ENCODE data around the gene C19orf25.

C19orf25 gene

GRCh38 chr19:1457031-1457739, 21.8 kb downstream of the C19orf25 start:
- Histone ChIP-seq H3K36me3 (ENCODE audit: control insufficient read depth, insufficient read depth, low read length) (no peaks in the 10 kb centered on the region), H3K4me1 (ENCODE audit: control insufficient read depth, insufficient read depth, low read length) (peaks cover 32% of the 10 kb centered on the region), H3K9ac (ENCODE audit: low read length) (no peak overlapping the region), H3K27me3 (ENCODE audit: control insufficient read depth, insufficient read depth, low read length) (peaks cover 62% of the 10 kb centered on the region), H3K9me3 (ENCODE audit: control insufficient read depth, low read length) (no peaks in the 10 kb centered on the region), H3K4me3 (ENCODE audit: low read length) (no peak overlapping the region)

- H3K36me3 ChIP-seq (ENCODE audit: control insufficient read depth, insufficient read depth, low read length) = no peaks in the 10 kb centered on the region
- H3K9me3 ChIP-seq (ENCODE audit: control insufficient read depth, low read length) = no peaks in the 10 kb centered on the region
- no peak overlapping the region for H3K4me3 ChIP-seq (ENCODE audit: low read length)
- peaks cover 71% of the 10 kb centered on the region for H3K27me3 ChIP-seq (ENCODE audit: control insufficient read depth, insufficient read depth, low read length)
- no peak overlapping the region for H3K9ac ChIP-seq (ENCODE audit: low read length)
- H3K4me1 ChIP-seq (ENCODE audit: control insufficient read depth, insufficient read depth, low read length) = peaks cover 32% of the 10 kb centered on the region
Observed at GRCh38 chr19:1456121-1456900, 22.7 kb downstream of the C19orf25 start.

- Histone ChIP-seq H3K9me3 (ENCODE audit: control insufficient read depth, low read length) (no peaks in the 10 kb centered on the region), H3K9ac (ENCODE audit: low read length) (no peak overlapping the region), H3K27me3 (ENCODE audit: control insufficient read depth, insufficient read depth, low read length) (peaks cover 79% of the 10 kb centered on the region), H3K4me3 (ENCODE audit: low read length) (no peak overlapping the region), H3K4me1 (ENCODE audit: control insufficient read depth, insufficient read depth, low read length) (peaks cover 32% of the 10 kb centered on the region), H3K36me3 (ENCODE audit: control insufficient read depth, insufficient read depth, low read length) (no peaks in the 10 kb centered on the region)
Observed at GRCh38 chr19:1455336-1456120, 23.5 kb downstream of the C19orf25 start.

GRCh38 chr19:1455002-1455335, 24.0 kb downstream of the C19orf25 start:
- no peaks in the 10 kb centered on the region for H3K36me3 ChIP-seq (ENCODE audit: control insufficient read depth, insufficient read depth, low read length)
- no peak overlapping the region for H3K9ac ChIP-seq (ENCODE audit: low read length)
- H3K4me3 ChIP-seq (ENCODE audit: low read length) = no peak overlapping the region
- H3K4me1 ChIP-seq (ENCODE audit: control insufficient read depth, insufficient read depth, low read length) = peaks cover 32% of the 10 kb centered on the region
- no peaks in the 10 kb centered on the region for H3K9me3 ChIP-seq (ENCODE audit: control insufficient read depth, low read length)
- peaks cover 85% of the 10 kb centered on the region for H3K27me3 ChIP-seq (ENCODE audit: control insufficient read depth, insufficient read depth, low read length)

- peaks cover 94% of the 10 kb centered on the region for H3K27me3 ChIP-seq (ENCODE audit: control insufficient read depth, insufficient read depth, low read length)
- no peak overlapping the region for H3K9ac ChIP-seq (ENCODE audit: low read length)
- H3K4me3 ChIP-seq (ENCODE audit: low read length) = no peak overlapping the region
- peaks cover 32% of the 10 kb centered on the region for H3K4me1 ChIP-seq (ENCODE audit: control insufficient read depth, insufficient read depth, low read length)
- no peaks in the 10 kb centered on the region for H3K36me3 ChIP-seq (ENCODE audit: control insufficient read depth, insufficient read depth, low read length)
- H3K9me3 ChIP-seq (ENCODE audit: control insufficient read depth, low read length) = no peaks in the 10 kb centered on the region
Observed at GRCh38 chr19:1453525-1454364, 25.3 kb downstream of the C19orf25 start.

DNA sequence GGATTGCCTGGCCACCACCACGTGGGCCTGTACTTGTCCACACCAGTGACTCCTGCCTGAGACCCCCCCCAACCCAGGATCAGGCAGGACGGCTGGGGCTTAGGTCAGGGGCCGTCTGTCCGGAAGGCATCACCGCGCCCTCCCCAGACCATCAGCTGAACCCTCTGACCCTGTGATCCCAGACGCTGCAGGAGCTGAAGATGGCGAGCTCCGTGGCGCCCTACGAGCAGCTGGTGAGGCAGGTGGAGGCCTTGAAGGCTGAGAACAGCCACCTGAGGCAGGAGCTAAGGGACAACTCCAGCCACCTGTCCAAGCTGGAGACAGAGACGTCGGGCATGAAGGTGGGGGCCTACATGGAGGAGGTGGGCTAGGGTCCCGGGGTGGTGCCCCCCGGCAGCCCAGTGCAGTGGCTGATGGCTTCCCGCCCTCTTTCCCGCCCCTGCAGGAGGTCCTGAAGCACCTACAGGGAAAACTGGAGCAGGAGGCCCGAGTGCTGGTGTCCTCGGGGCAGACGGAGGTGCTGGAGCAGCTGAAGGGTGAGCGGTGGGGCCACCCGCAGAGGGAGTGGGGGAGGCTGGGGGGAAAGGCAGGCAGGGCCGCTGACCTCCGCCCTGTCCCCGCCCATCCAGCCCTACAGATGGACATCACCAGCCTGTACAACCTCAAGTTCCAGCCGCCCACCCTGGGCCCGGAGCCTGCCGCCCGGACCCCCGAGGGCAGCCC, 26.1 kb downstream of the C19orf25 start:
- Histone ChIP-seq H3K27me3 (ENCODE audit: control insufficient read depth, insufficient read depth, low read length) (peaks cover 91% of the 10 kb centered on the region), H3K9ac (ENCODE audit: low read length) (no peak overlapping the region), H3K4me3 (ENCODE audit: low read length) (no peak overlapping the region), H3K36me3 (ENCODE audit: control insufficient read depth, insufficient read depth, low read length) (no peaks in the 10 kb centered on the region), H3K9me3 (ENCODE audit: control insufficient read depth, low read length) (no peaks in the 10 kb centered on the region), H3K4me1 (ENCODE audit: control insufficient read depth, insufficient read depth, low read length) (peaks cover 32% of the 10 kb centered on the region)

DNA sequence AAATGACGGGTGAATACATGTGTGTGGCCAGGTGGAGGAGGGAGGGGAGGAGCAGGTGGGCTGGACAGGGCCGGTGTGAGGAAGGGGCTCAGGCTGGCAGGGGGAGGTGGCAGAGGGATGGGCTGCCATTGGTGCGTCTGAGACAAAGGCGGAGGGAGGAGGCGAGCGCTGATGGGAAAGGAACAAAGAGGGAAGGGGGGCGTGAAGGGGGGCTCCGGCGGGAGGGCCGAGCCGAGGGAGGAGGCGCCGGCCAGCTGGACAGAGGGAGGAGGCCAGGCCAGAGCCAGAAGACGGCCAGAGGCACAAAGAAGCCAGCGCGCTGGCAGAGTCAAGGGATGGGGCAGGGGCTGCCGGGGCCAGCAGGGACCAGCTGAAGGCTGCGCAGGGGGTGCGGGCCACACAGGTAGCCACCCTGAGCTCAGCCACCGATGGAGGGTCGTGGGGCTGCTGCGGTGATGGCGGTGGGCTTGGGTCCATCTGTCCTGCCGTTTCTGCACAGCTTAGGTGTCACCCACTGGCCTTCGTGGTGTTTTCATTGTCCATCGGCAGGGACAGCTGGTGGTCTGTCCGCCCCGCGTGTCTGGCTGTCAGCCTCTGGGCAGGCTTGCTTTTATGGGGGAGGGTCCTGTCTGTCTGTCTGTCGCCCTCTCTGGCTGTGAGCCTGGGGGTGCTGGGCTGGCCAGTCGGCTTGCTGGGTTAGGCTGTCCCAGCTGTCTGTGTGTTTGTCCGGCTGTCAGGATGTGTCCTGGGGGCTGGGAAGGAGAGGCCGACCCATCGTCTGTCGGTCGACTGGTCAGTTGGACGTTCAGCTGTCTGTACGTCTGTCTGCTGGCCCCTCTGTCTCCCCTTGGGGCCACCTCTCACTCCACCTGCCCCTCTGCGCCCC, 26.9 kb downstream of the C19orf25 start:
- Histone ChIP-seq H3K9ac (ENCODE audit: low read length) (no peak overlapping the region), H3K4me1 (ENCODE audit: control insufficient read depth, insufficient read depth, low read length) (peaks cover 29% of the 10 kb centered on the region), H3K27me3 (ENCODE audit: control insufficient read depth, insufficient read depth, low read length) (peaks cover 91% of the 10 kb centered on the region), H3K36me3 (ENCODE audit: control insufficient read depth, insufficient read depth, low read length) (no peaks in the 10 kb centered on the region), H3K4me3 (ENCODE audit: low read length) (no peak overlapping the region), H3K9me3 (ENCODE audit: control insufficient read depth, low read length) (no peaks in the 10 kb centered on the region)

DNA sequence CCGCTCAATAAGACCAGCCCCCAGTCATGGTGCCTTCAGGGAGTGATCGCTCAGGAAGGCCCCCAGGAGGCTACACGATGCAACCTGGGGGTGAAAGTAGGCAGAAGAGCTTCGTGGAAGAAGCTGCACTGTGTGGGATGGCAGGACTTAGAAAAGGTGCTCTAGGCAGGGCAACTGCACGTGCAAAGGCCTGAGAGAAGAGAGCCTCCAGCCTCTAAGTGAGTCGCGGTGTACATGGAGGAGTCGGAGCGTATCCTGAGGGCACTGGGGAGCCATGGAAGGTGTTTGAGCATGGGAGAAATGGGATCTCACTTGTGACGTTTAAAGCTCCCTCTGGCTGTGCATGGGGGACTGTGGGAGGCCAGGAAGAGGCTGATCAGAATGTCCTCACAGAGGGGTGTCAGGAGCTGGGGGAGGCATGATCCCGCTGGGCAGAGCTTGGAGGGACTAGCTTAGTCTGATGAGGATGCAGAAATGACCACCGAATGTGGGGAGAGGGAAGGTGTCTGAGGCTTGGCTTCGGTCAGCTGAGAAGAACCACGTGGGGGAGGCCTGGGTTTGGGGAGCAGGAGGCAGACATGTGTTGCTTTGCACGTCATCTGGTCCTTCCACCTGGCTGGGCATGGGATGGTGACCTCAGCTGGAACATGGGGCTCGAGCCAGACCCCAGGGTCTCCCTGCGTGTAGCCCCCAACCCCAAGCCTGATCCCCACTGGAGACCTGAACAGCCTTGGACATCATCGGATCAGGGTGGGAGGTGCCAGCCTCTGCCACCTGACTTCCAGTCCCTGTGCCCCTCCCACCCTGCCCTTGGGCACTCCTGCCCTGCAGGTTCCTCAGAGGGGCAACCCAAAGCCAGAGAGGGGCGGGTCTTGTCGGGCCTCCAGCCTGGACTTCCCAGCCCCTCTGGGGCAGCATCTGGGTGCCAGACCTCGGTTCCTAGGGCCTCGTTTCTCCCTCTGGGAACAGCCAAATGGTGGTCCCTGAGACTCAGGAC, 28.0 kb downstream of the C19orf25 start:
- Histone ChIP-seq H3K27me3 (ENCODE audit: control insufficient read depth, insufficient read depth, low read length) (peaks cover 91% of the 10 kb centered on the region), H3K4me3 (ENCODE audit: low read length) (no peak overlapping the region), H3K9ac (ENCODE audit: low read length) (no peak overlapping the region), H3K4me1 (ENCODE audit: control insufficient read depth, insufficient read depth, low read length) (peaks cover 18% of the 10 kb centered on the region), H3K9me3 (ENCODE audit: control insufficient read depth, low read length) (no peaks in the 10 kb centered on the region), H3K36me3 (ENCODE audit: control insufficient read depth, insufficient read depth, low read length) (no peaks in the 10 kb centered on the region)

DNA sequence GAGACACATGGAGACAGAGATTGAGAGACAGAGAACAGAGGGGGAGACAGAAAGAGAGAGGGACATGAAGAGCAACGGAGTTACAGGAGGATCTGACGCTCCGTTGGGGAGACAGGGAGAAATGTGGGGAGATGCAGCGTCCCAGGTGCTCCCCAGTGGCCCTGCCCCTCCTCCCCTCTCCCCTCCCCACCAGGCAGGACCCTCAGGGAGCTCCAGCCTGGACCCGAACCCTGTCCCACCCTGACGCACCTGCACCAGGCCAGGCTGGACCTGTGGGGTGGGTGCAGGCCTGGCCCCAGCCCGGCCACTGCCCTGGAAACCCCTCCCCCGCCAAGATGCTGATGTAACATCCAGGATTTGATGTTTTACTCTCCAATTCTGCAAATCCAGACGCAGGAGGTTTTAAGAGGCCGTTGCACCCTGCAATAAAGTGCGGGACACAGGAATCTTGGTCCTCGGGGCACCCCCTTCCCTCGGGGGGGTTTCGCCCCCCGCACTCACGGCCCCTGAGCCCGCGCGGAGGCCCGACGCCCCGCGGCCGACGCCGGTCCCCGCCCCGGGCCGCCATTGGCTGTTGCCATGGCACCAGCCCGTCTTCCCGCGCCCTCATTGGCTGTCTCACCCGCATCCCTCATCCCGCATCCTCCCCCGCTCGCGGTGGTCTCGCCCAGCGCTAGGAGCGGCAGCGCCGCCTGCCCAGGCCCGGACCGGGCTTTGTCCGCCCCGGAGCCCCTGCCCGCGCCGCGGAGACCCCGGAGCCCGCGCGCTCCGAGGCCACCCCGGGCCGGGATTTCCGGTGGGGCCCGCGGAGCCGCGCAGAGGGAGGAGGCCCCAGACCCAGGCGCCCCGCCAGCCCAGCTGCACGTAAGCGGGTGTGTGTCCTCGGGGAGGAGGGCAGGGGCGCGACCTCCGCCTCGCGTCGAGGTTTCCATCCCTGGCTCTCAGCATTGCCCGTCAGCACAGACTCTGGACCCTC, 29.3 kb downstream of the C19orf25 start, which contains the start of gene APC2:
TSS of gene APC2 (plus strand) at position 655 of the 976 bp plus-strand sequence. CDS start 2,881 bp downstream, outside the sequence.
- Histone ChIP-seq H3K4me1 (ENCODE audit: control insufficient read depth, insufficient read depth, low read length) (peaks cover 13% of the 10 kb centered on the region), H3K4me3 (ENCODE audit: low read length) (no peak within 1 kb of the TSS), H3K9ac (ENCODE audit: low read length) (no peak within 1 kb of the TSS), H3K36me3 (ENCODE audit: control insufficient read depth, insufficient read depth, low read length) (no peaks in the 10 kb centered on the region), H3K9me3 (ENCODE audit: control insufficient read depth, low read length) (no peaks in the 10 kb centered on the region), H3K27me3 (ENCODE audit: control insufficient read depth, insufficient read depth, low read length) (peaks cover 85% of the 10 kb centered on the region)
